Vagina (tissue), 2 donors: ENCODE measurements around the gene DDX23. TPM values are rescaled to one million over a fixed set of nuclear protein-coding genes. Genes with fewer than 3 reads are reported as not detected.
"Not testable (repeated sequence)": the region's sequence is repeated elsewhere in the genome, so short reads cannot be mapped to it uniquely, and the experiment has no call there.

Source experiments
- DNase-seq, 2 donors: peaks; one replicate each; pipeline ENCODE4 v3.0.0-alpha.2; 2017; ENCODE audit errors: extremely low spot score in 2 of 2
- H3K27ac ChIP-seq: fragments of 200-600 bp; sonication (generic); one replicate; pipeline ENCODE4 v1.5.1; 2019
- H3K27me3 ChIP-seq: fragments of 200-600 bp; sonication (generic); one replicate; pipeline ENCODE4 v1.5.1; 2019
- H3K36me3 ChIP-seq, 2 donors: fragments of 200-600 bp; sonication (generic); one replicate each; pipeline ENCODE4 v1.5.1; 2017 to 2019
- H3K4me1 ChIP-seq: fragments of 200-600 bp; sonication (generic); one replicate; pipeline ENCODE4 v1.5.1; 2019
- H3K4me3 ChIP-seq, 2 donors: fragments of 200-600 bp; sonication (generic); 1 replicate in 1 of 2; 2 replicates in 1 of 2; pipeline ENCODE4 v1.5.1; 2016 to 2019
- H3K9me3 ChIP-seq: fragments of 200-600 bp; sonication (generic); one replicate; pipeline ENCODE4 v1.5.1; 2019
- POLR2A ChIP-seq, 2 donors: fragments of 450-650 bp; IDR thresholded peaks; one replicate each; pipeline ENCODE4 v1.6.1; 2017; ENCODE audit warnings: antibody characterized with exemption in 2 of 2, mild to moderate bottlenecking in 2 of 2, moderate library complexity in 2 of 2
- POLR2AphosphoS5 ChIP-seq, 2 donors: sonication (generic); formaldehyde crosslinking; IDR thresholded peaks; one replicate each; pipeline ENCODE4 v1.9.0; 2017; ENCODE audit warnings: antibody characterized with exemption in 2 of 2, mild to moderate bottlenecking in 2 of 2, low read depth in 1 of 2; ENCODE audit not compliant: insufficient read depth in 1 of 2
- intact Hi-C: fragments of 100-400 bp; cut with DNase I; formaldehyde crosslinking; loops from one replicate; pipeline ENCODE4 v1.15.1; 2023
- total RNA-seq: library from RNA; depleted of rRNA; stranded (reverse); fragments of >200 nt; gene quantifications from one replicate; pipeline ENCODE4 v1.2.3, GENCODE V29; 2016
- TF ChIP-seq, protein P1 (sequence below), 3 experiments: fragments of 450-650 bp in 2 of 3; fragments of 200-600 bp in 1 of 3; sonication (generic) in 1 of 3; IDR thresholded peaks; one replicate each; pipeline ENCODE4 v1.5.1; 2017 to 2019; ENCODE audit warnings: antibody characterized with exemption in 3 of 3, mild to moderate bottlenecking in 2 of 3, moderate library complexity in 2 of 3

DDX23 gene
- total RNA-seq, 1 donor from 2014 or later = 57.9 TPM

DNA sequence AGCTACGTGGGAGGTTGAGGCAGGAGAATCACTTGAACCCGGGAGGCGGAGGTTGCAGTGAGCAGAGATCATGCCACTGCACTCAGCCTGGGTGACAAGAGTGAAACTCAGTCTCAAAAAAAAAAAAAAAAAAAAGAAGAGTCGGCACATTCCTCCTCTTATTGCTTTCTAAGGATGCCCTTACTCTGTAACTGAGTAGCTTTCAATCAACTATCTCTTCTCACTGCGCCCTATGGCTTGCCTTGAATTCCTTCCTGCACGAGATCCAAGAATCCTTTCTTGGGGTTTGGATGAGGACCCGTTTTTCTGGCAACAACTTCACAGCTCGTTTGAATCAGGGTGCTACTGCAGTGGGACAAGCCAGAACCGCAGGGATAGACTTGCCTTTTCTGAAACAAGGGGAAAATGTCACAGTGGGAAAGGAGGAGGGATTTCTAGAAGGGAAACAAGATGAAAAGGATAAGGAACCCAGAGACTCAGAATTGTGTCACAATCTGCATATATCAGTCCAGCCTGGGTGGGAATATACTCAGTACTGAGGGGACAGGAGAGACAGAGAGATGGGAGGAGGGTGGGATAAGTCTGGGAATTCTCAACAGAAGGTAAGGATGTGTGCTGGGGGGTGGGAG is 29.8 kb upstream of the DDX23 start:
- intact Hi-C loops = no loop called here
- DNase-seq = no peak
- TF ChIP-seq, protein P1, sequence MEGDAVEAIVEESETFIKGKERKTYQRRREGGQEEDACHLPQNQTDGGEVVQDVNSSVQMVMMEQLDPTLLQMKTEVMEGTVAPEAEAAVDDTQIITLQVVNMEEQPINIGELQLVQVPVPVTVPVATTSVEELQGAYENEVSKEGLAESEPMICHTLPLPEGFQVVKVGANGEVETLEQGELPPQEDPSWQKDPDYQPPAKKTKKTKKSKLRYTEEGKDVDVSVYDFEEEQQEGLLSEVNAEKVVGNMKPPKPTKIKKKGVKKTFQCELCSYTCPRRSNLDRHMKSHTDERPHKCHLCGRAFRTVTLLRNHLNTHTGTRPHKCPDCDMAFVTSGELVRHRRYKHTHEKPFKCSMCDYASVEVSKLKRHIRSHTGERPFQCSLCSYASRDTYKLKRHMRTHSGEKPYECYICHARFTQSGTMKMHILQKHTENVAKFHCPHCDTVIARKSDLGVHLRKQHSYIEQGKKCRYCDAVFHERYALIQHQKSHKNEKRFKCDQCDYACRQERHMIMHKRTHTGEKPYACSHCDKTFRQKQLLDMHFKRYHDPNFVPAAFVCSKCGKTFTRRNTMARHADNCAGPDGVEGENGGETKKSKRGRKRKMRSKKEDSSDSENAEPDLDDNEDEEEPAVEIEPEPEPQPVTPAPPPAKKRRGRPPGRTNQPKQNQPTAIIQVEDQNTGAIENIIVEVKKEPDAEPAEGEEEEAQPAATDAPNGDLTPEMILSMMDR (IDR thresholded peaks at IDR 0.05) = no peak
- TF ChIP-seq POLR2AphosphoS5 (IDR thresholded peaks at IDR 0.05; ENCODE audit: insufficient read depth in 1 of 2, low read depth in 1 of 2) = no peak
- TF ChIP-seq POLR2A (IDR thresholded peaks at IDR 0.05) = no peak
- no peaks in the 10 kb centered on the region for H3K36me3 ChIP-seq
- no peak overlapping the region for H3K27ac ChIP-seq
- no peaks in the 10 kb centered on the region for H3K9me3 ChIP-seq
- no peaks in the 10 kb centered on the region for H3K27me3 ChIP-seq
- no peak overlapping the region for H3K4me3 ChIP-seq
- H3K4me1 ChIP-seq = peaks cover 7% of the 10 kb centered on the region

GRCh38 chr12:48880647-48881046 is 28.7 kb upstream of the DDX23 start:
- H3K36me3 ChIP-seq = no peaks in the 10 kb centered on the region
- no peak overlapping the region for H3K27ac ChIP-seq
- intact Hi-C loops = no loop called here

GRCh38 chr12:48878548-48878947 is 26.6 kb upstream of the DDX23 start:
- Histone ChIP-seq H3K4me1 (peaks cover 7% of the 10 kb centered on the region), H3K27ac (no peak overlapping the region), H3K27me3 (no peaks in the 10 kb centered on the region), H3K9me3 (no peaks in the 10 kb centered on the region), H3K4me3 (no peak overlapping the region), H3K36me3 (no peaks in the 10 kb centered on the region)
- intact Hi-C loops = no loop called here
- no peak for DNase-seq
- TF ChIP-seq, protein P1 (IDR thresholded peaks at IDR 0.05) = no peak
- no peak for TF ChIP-seq POLR2AphosphoS5 (IDR thresholded peaks at IDR 0.05; ENCODE audit: insufficient read depth in 1 of 2, low read depth in 1 of 2)
- TF ChIP-seq POLR2A (IDR thresholded peaks at IDR 0.05) = no peak

More at GRCh38 chr12:48880647-48881046, 28.7 kb upstream of the DDX23 start:
- no peak for DNase-seq
- Histone ChIP-seq H3K4me1 (peaks cover 7% of the 10 kb centered on the region), H3K27me3 (no peaks in the 10 kb centered on the region), H3K9me3 (no peaks in the 10 kb centered on the region), H3K4me3 (no peak overlapping the region)
- TF ChIP-seq POLR2AphosphoS5 (IDR thresholded peaks at IDR 0.05; ENCODE audit: insufficient read depth in 1 of 2, low read depth in 1 of 2) (no peak), POLR2A (IDR thresholded peaks at IDR 0.05) (no peak)
- TF ChIP-seq, protein P1 (IDR thresholded peaks at IDR 0.05) = no peak

GRCh38 chr12:48875944-48876515 is 24.1 kb upstream of the DDX23 start:
- no peak for DNase-seq
- TF ChIP-seq POLR2A (IDR thresholded peaks at IDR 0.05) = no peak
- Histone ChIP-seq H3K36me3 (no peaks in the 10 kb centered on the region), H3K4me3 (no peak overlapping the region), H3K4me1 (no peaks in the 10 kb centered on the region), H3K27me3 (no peaks in the 10 kb centered on the region), H3K27ac (no peak overlapping the region), H3K9me3 (no peaks in the 10 kb centered on the region)
- intact Hi-C loops = no loop called here

DNA sequence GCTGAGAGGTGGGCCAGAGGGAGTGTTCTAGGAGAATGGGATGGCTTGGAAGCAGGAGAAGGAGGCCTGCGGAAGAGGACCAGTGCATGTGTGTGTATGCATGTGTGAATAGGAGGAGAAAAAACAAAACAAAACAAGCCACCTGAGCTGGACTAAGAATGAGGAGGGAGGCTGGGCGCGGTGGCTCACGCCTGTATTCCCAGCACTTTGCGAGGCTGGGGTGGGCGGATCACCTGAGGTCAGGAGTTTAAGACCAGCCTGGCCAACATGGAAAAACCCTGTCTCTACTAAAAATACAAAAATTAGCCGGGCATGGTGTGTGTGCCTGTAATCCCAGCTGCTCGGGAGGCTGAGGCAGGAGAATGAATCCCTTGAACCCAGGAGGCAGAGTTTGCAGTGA is 21.6 kb upstream of the DDX23 start:
- H3K27me3 ChIP-seq, H3K4me1 ChIP-seq, H3K4me3 ChIP-seq, H3K9me3 ChIP-seq, H3K27ac ChIP-seq, DNase-seq, intact Hi-C loops, H3K36me3 ChIP-seq: not testable (repeated sequence)

DNA sequence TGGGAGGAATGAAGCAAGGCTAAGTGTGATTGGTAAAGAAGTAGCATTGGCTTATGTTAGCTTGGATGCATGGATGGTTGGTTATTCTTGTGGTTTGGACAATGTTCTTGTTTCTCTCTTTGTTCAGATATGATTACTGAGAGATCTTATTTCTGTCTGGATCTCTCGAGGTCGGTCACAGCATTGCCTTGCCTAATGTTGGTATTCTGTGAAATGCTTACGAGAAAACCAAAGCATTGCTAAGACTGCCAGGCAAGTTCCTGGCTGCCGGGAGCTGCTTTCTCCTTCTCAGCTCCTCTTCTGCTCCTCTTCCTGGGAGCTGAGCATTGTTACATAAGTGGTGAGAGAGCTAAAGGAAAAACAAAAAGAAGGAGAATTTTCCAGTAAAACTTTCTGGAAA is 21.1 kb upstream of the DDX23 start:
- Histone ChIP-seq H3K4me1 (no peaks in the 10 kb centered on the region), H3K4me3 (no peak overlapping the region), H3K27ac (no peak overlapping the region), H3K27me3 (no peaks in the 10 kb centered on the region), H3K9me3 (no peaks in the 10 kb centered on the region), H3K36me3 (no peaks in the 10 kb centered on the region)
- intact Hi-C loops = no loop called here
- DNase-seq = no peak
- TF ChIP-seq POLR2AphosphoS5 (IDR thresholded peaks at IDR 0.05; ENCODE audit: insufficient read depth in 1 of 2, low read depth in 1 of 2) = no peak
- TF ChIP-seq, protein P1 (IDR thresholded peaks at IDR 0.05) = no peak
- TF ChIP-seq POLR2A (IDR thresholded peaks at IDR 0.05) = no peak
